Keratinocyte (primary cell): Measurements from ENCODE around the gene ZPLD1. TPM values are rescaled to one million over a fixed set of nuclear protein-coding genes. Genes with fewer than 3 reads are reported as not detected.
A peak's percentile ranks its signal among the peaks of the same experiment; 100 is the strongest.

ENCODE experiments used
- DNase-seq: peaks from one replicate; pipeline ENCODE4 v3.0.0-alpha.2; 2011; ENCODE audit warnings: low read depth, missing footprints, low spot score
- FAIRE-seq: peaks from 2 replicates; lab custom pipeline; 2011; peaks lifted over from hg19 to GRCh38; lab: Jason Lieb, UNC
- H2AFZ ChIP-seq: 2 replicates; pipeline ENCODE4 v1.6.0; 2012; ENCODE audit warnings: low read length, control low read depth, inconsistent platforms; ENCODE audit not compliant: control insufficient read depth
- H3K27ac ChIP-seq: 2 replicates; pipeline ENCODE4 v1.5.1; 2011; ENCODE audit warnings: low read length; ENCODE audit not compliant: control insufficient read depth, insufficient read depth
- H3K27me3 ChIP-seq: 3 replicates; pipeline ENCODE4 v1.6.0; 2011; ENCODE audit warnings: low read length; ENCODE audit not compliant: control insufficient read depth, insufficient read depth; ENCODE audit errors: extremely low read depth
- H3K36me3 ChIP-seq, 2 experiments: 2 replicates in 1 of 2; 3 replicates in 1 of 2; pipeline ENCODE4 v1.5.1; 2011; ENCODE audit warnings: low read length in 2 of 2, mild to moderate bottlenecking in 1 of 2; ENCODE audit not compliant: control insufficient read depth in 2 of 2, insufficient read depth in 2 of 2; ENCODE audit errors: extremely low read depth in 1 of 2
- H3K4me1 ChIP-seq: 3 replicates; pipeline ENCODE4 v1.5.1; 2011; ENCODE audit warnings: low read length; ENCODE audit not compliant: control insufficient read depth, insufficient read depth; ENCODE audit errors: extremely low read depth
- H3K4me2 ChIP-seq: 3 replicates; pipeline ENCODE4 v1.6.0; 2011; ENCODE audit warnings: low read depth, low read length; ENCODE audit not compliant: control insufficient read depth, insufficient read depth; ENCODE audit errors: extremely low read depth
- H3K4me3 ChIP-seq, 3 experiments: fragments of 200-600 bp in 1 of 3; sonication (generic) in 1 of 3; 2 replicates in 2 of 3; 3 replicates in 1 of 3; pipeline ENCODE4 v1.5.1; 2011 to 2016; ENCODE audit warnings: low read length in 3 of 3, mild to moderate bottlenecking in 3 of 3, control low read depth in 2 of 3, inconsistent platforms in 1 of 3, low read depth in 1 of 3, mixed read lengths in 1 of 3, mixed run types in 1 of 3, moderate library complexity in 1 of 3; ENCODE audit not compliant: control insufficient read depth in 2 of 3, insufficient read depth in 2 of 3; ENCODE audit errors: extremely low read depth in 1 of 3
- H3K79me2 ChIP-seq: 2 replicates; pipeline ENCODE4 v1.6.0; 2012; ENCODE audit warnings: low read length; ENCODE audit not compliant: control insufficient read depth, insufficient read depth
- H3K9ac ChIP-seq: 3 replicates; pipeline ENCODE4 v1.6.0; 2011; ENCODE audit warnings: low read length; ENCODE audit not compliant: control insufficient read depth, insufficient read depth; ENCODE audit errors: extremely low read depth
- H3K9me1 ChIP-seq: 3 replicates; pipeline ENCODE4 v1.6.0; 2011; ENCODE audit warnings: low read length; ENCODE audit not compliant: control insufficient read depth, insufficient read depth; ENCODE audit errors: extremely low read depth
- H3K9me3 ChIP-seq: 2 replicates; pipeline ENCODE4 v1.5.1; 2012; ENCODE audit warnings: low read depth, low read length; ENCODE audit not compliant: control insufficient read depth
- H4K20me1 ChIP-seq: 3 replicates; pipeline ENCODE4 v1.6.0; 2011; ENCODE audit warnings: low read length; ENCODE audit not compliant: control insufficient read depth, insufficient read depth; ENCODE audit errors: extremely low read depth
- CTCF ChIP-seq, 3 experiments: IDR thresholded peaks in 1 of 3; conservative IDR thresholded peaks in 1 of 3; optimal IDR thresholded peaks in 1 of 3; 2 replicates in 2 of 3; 3 replicates in 1 of 3; pipeline versions ENCODE3 to v1.5.1; 2011; ENCODE audit warnings: low read length in 3 of 3, mild to moderate bottlenecking in 3 of 3, moderate library complexity in 2 of 3, control low read depth in 1 of 3, inconsistent platforms in 1 of 3; ENCODE audit not compliant: insufficient read depth in 2 of 3; ENCODE audit errors: extremely low read depth in 1 of 3
- EZH2 ChIP-seq: IDR thresholded peaks from one replicate; pipeline ENCODE4 v1.6.1; 2012; ENCODE audit warnings: inconsistent platforms, mild to moderate bottlenecking, low read length, moderate library complexity
- dilution Hi-C: fragments of 300-500 bp; cut with MboI; formaldehyde crosslinking; loops from one replicate; pipeline ENCODE4 v1.7.0; 2020; ENCODE audit warnings: low sequenced_read_pairs; ENCODE audit not compliant: extremely low pct_ligation_motif_present
- polyA plus RNA-seq, 5 experiments: library from polyadenylated mRNA; depleted of rRNA in 3 of 5; stranded (reverse) in 3 of 5; stranded (forward) in 1 of 5; unstranded in 1 of 5; fragments of >200 nt; gene quantifications; 1 replicate in 1 of 5; 2 replicates in 3 of 5; 3 replicates in 1 of 5; pipeline versions ENCODE4 v1.2.1 to v1.2.3, GENCODE V29; 2011 to 2012; ENCODE audit warnings: missing spikeins in 2 of 5, low read depth in 1 of 5, low replicate concordance in 1 of 5

Gene ZPLD1
- polyA plus RNA-seq, 1 donor (not counting 4 experiments of a cell fraction or from before 2014, with no cell fraction given) = 2.1 TPM

DNA sequence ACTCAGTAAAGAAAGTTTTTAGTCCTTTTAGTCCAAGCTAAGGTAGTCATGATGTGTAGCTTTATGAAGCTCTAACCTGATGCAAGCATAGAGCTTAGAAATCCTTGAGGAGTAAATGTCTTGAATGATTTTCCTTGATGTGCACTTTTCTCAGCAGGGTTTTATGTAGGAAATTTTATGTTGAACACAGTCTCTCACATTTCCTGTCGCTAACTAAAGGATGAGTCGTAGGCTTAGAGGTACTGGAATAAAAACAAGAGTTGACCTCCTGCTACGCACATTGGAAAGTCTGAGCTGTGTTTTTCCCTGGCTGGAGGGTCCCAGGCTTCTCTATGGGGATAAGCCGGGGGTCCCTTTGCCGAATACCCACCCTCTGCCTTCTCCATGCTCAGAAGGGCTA, 34.7 kb upstream of the ZPLD1 start:
- no peaks in the 10 kb centered on the region for H4K20me1 ChIP-seq
- no peaks in the 10 kb centered on the region for H3K79me2 ChIP-seq
- peak overlapping the region; percentile 73 for H3K27ac ChIP-seq
- no peaks in the 10 kb centered on the region for H3K36me3 ChIP-seq
- H3K4me2 ChIP-seq = peak overlapping the region; percentile 66
- no peak overlapping the region for H3K9ac ChIP-seq
- H3K4me1 ChIP-seq = peaks cover 24% of the 10 kb centered on the region
- FAIRE-seq (peak; percentile 92), DNase-seq (no peak)
- no peak overlapping the region for H3K4me3 ChIP-seq
- H3K27me3 ChIP-seq = no peaks in the 10 kb centered on the region
- dilution Hi-C loops = no loop called here
- no peak for TF ChIP-seq EZH2
- no peak for TF ChIP-seq CTCF (optimal IDR thresholded peaks at IDR 0.05 in 1 of 3, IDR thresholded peaks at IDR 0.05 in 1 of 3, conservative IDR thresholded peaks at IDR 0.05 in 1 of 3; ENCODE audit: extremely low read depth in 1 of 3, insufficient read depth in 2 of 3, low read length in 3 of 3)
- no peaks in the 10 kb centered on the region for H3K9me3 ChIP-seq
- peak overlapping the region; percentile 54 for H2AFZ ChIP-seq
- H3K9me1 ChIP-seq = no peaks in the 10 kb centered on the region

DNA sequence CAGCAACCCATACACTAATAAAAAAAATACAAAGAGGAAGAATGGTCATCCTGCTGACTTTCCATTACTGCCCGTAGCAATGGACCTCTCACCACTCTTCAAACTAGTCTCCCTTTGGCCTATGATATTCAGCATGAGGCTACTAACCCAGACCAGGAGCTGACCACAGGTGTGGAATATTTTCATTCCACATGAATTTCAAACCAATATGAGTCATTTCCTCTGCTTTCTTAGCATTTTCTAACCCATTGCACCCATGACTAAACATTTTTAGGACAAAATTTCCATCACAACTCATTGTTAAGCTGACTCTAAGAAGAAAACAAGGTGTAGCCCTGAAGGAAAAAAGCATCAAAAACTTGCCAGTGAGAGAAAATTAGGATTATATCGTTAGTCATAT, 34.0 kb upstream of the ZPLD1 start:
- Histone ChIP-seq H3K9ac (no peak overlapping the region), H3K36me3 (no peaks in the 10 kb centered on the region), H2AFZ (no peak overlapping the region), H3K4me1 (peaks cover 24% of the 10 kb centered on the region), H3K9me3 (no peaks in the 10 kb centered on the region), H3K4me3 (no peak overlapping the region), H3K27me3 (no peaks in the 10 kb centered on the region), H3K9me1 (no peaks in the 10 kb centered on the region), H3K79me2 (no peaks in the 10 kb centered on the region), H3K27ac (peak overlapping the region; percentile 73), H4K20me1 (no peaks in the 10 kb centered on the region), H3K4me2 (peak overlapping the region; percentile 66)
- DNase-seq (peak; percentile 13), FAIRE-seq (peak; percentile 81)
- dilution Hi-C loops = no loop called here
- TF ChIP-seq EZH2 = no peak
- no peak for TF ChIP-seq CTCF (optimal IDR thresholded peaks at IDR 0.05 in 1 of 3, IDR thresholded peaks at IDR 0.05 in 1 of 3, conservative IDR thresholded peaks at IDR 0.05 in 1 of 3; ENCODE audit: extremely low read depth in 1 of 3, insufficient read depth in 2 of 3, low read length in 3 of 3)
